ENCODE results near the gene RIBC1. TPM values are rescaled to one million over a fixed set of nuclear protein-coding genes. Genes with fewer than 3 reads are reported as not detected.
"Not testable (repeated sequence)": the region's sequence is repeated elsewhere in the genome, so short reads cannot be mapped to it uniquely, and the experiment has no call there.

RIBC1 gene
- total RNA-seq, 2 donors from 2014 or later: 0.46 to 1.8 TPM

DNA sequence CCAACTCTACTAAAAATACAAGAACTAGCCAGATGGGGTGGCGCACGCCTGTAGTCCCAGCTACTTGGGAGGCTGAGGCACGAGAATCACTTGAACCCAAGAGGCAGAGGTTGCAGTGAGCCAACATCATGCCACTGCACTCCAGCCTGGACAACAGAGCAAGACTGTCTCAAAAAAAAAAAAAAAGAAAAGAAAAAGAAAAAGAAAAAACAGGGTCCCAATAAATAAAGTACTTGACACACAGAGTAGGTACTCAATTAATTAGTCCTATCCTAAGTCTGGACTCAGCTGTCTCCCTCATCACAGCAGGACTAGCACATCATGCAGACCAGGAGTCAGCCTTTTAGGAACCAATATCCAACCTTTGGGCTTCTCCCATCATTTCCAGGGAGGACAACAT, 2.3 kb upstream of the RIBC1 start:
- Mint-ChIP-seq H3K27ac (peak overlapping the region; percentile 81), H3K4me3 (peak overlapping the region; percentile 85 to 92), H3K36me3 (ENCODE audit: insufficient read depth in 2 of 2) (peaks cover 2 to 17% of the 10 kb centered on the region in 2 donors), H3K4me1 (ENCODE audit: low read depth) (peaks cover 45% of the 10 kb centered on the region)
- not testable (repeated sequence) for H3K27me3 Mint-ChIP-seq (ENCODE audit: low read depth); DNase-seq; H3K9me3 Mint-ChIP-seq; ATAC-seq (replicated peaks in 1 of 2)

GRCh38 chrX:53421125-53421524, 1.5 kb upstream of the RIBC1 start:
- Mint-ChIP-seq H3K9me3 (no peaks in the 10 kb centered on the region), H3K27me3 (ENCODE audit: low read depth) (no peaks in the 10 kb centered on the region), H3K27ac (peak overlapping the region; percentile 81), H3K4me3 (peak overlapping the region; percentile 85 to 92), H3K4me1 (ENCODE audit: low read depth) (peaks cover 45% of the 10 kb centered on the region), H3K36me3 (ENCODE audit: insufficient read depth in 2 of 2) (peaks cover 2 to 17% of the 10 kb centered on the region in 2 donors)
- no peak for DNase-seq
- no peak for ATAC-seq (replicated peaks in 1 of 2)

DNA sequence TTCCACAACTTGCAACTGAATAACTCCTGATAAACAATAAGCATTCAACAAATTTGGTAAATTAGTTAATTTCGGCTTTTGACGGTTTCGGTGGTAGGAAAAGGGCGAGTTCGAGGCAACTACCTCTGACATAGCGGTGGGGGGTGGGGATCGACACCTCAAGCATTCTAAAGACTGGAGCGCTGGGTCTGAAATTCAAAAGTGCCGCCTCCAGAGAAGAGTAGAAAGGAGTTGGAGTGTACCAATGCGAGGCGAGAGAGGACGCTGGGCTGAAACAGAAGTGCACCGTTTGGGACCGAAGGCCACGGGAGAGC, 944 bp upstream of the RIBC1 start:
- Mint-ChIP-seq H3K9me3 (no peaks in the 10 kb centered on the region), H3K36me3 (ENCODE audit: insufficient read depth in 2 of 2) (peaks cover 2 to 17% of the 10 kb centered on the region in 2 donors), H3K4me3 (peak overlapping the region; percentile 85 to 92), H3K4me1 (ENCODE audit: low read depth) (peaks cover 45% of the 10 kb centered on the region), H3K27ac (peak overlapping the region; percentile 81), H3K27me3 (ENCODE audit: low read depth) (no peaks in the 10 kb centered on the region)
- no peak for DNase-seq
- peak; percentile 20 to 25 for ATAC-seq (replicated peaks in 1 of 2)

DNA sequence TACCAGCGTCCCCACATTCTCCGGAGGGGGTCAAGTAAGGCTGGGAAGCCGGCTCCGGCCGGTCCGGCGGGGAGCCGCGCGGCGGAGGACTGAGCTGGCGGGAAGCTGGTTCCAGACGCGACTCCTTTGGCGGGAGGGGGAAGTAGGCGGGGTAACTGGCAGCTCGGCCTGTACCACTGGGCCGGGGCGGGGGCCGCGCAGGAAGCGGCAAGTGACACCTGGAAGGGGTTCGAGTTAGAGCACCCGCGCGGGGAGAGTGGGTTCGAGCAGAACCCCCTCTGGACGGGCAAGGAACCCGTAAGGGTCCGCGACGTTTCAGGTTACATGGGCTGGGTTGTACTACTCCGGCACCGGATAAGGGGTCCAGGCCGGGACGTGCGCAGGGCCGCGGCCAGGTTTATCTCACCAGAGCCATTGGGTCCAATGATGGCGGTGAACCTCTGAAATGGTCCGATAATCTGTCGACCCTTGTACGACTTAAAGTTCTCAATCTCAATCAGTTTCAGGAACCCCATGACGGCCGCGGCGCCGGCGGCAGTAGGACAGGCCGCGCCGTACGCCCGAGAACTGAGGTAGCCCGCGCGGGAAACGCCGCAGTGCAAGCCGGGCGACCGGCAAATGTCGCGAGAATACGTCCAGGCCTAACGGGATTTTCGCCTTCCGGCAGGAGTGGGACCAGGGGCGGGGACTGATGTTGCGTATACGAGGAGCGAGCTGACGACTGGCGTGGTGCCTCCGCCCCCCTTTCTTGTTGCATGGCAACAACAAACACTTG, 400 bp upstream of the RIBC1 start, which contains the start of gene SMC1A:
Gene SMC1A (minus strand): TSS at position 569 of the 775 bp plus-strand sequence. CDS start 54 bp downstream, at position 515.
- ATAC-seq (replicated peaks in 1 of 2): peak; percentile 92
- DNase-seq: peak; percentile 93 to 99
- Mint-ChIP-seq H3K27ac (peak within 1 kb of the TSS; percentile 81), H3K4me1 (ENCODE audit: low read depth) (peaks cover 45% of the 10 kb centered on the region), H3K4me3 (peak within 1 kb of the TSS; percentile 85 to 92), H3K27me3 (ENCODE audit: low read depth) (no peaks in the 10 kb centered on the region), H3K9me3 (no peaks in the 10 kb centered on the region), H3K36me3 (ENCODE audit: insufficient read depth in 2 of 2) (peaks cover 2 to 16% of the 10 kb centered on the region in 2 donors)

DNA sequence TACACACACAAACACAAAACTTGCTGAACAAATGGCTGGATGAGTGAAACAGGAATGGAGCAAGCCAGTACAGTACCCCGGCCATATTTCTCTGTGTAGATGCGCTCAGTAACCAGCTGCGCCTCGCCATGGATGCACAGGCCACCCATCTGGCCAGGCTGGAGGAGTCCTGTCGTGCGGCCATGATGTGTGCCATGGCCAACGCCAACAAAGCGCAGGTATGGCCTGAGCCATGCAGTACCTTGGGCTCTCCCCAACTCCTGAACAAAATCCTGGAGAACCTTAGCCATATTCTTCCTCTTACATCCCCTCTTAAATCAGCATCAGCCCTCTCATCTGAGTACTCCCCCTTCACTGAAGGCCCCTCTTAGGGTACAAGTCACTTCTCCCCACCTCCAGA, 7.1 kb downstream of the RIBC1 start:
- peaks cover 11% of the 10 kb centered on the region for H3K4me1 Mint-ChIP-seq (ENCODE audit: low read depth)
- H3K36me3 Mint-ChIP-seq (ENCODE audit: insufficient read depth in 2 of 2): peaks cover 2 to 10% of the 10 kb centered on the region in 2 donors
- H3K27me3 Mint-ChIP-seq (ENCODE audit: low read depth): no peaks in the 10 kb centered on the region
- no peak overlapping the region for H3K4me3 Mint-ChIP-seq
- H3K27ac Mint-ChIP-seq: peak overlapping the region; percentile 76
- ATAC-seq (replicated peaks in 1 of 2): no peak
- DNase-seq: no peak
- no peaks in the 10 kb centered on the region for H3K9me3 Mint-ChIP-seq

DNA sequence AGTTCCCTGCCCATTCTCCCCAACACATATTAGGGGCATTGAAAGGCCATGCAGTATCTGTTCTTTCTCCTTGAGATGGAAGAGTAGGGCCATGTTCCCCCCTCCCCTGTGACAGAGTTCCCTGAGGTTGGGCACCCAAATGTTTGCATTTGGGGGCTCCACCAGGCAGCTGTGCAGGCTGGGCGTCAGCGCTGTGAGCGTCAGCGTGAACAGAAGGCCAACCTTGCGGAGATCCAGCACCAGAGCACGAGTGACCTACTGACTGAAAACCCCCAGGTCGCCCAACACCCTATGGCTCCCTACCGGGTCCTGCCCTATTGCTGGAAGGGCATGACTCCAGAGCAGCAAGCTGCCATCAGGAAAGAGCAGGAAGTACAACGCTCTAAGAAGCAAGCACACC, 7.6 kb downstream of the RIBC1 start:
- peaks cover 2 to 10% of the 10 kb centered on the region in 2 donors for H3K36me3 Mint-ChIP-seq (ENCODE audit: insufficient read depth in 2 of 2)
- ATAC-seq (replicated peaks in 1 of 2): no peak
- no peak for DNase-seq
- peaks cover 14% of the 10 kb centered on the region for H3K4me1 Mint-ChIP-seq (ENCODE audit: low read depth)
- H3K4me3 Mint-ChIP-seq: no peak overlapping the region
- no peaks in the 10 kb centered on the region for H3K9me3 Mint-ChIP-seq
- H3K27me3 Mint-ChIP-seq (ENCODE audit: low read depth): no peaks in the 10 kb centered on the region
- peak overlapping the region; percentile 76 for H3K27ac Mint-ChIP-seq

DNA sequence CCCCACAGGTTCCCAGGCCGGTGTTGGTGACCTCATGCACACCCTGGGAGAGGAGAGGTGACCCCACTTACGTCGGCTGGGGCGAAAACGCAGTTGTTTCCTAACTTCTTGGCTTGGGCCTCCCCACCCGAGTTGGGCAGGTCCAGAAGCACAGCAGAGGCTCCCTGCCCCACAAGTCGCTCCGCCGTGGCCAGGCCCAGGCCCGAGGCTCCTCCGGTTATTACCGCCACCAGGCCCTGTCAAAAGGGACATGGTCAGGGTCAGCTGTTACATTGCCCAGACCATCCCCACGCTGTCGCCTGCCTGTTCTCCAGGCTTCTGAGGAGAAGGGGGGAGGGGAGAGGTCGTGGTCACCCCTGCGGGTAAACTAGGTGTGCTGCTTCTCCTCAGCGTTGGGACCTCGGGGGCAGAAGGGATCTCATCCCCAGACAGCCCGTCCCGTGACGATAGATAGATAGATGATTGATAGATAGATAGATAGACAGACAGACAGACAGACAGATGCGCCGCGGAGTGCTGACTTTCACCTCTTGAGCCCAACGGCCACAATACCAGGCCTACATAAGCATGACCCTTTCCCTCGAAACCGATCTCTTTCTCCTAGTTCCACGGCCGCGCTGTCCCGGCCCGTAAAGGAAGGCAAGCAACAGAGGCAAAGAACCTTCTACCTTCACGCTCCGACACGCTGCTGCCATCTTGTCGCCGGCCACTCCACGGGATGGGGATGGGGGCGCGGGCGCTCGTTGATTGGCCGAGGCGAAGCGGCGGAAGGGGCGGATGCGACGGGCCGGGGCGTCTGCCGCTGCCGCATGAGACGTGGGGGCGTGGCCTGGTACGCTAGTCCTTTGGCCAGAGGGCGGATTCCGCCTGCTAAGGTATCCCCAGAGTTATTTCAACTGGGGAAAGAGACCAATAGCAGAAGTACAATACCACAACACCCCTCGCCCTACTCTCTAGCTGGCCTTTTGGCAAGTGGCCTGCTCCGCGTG, 11.3 kb downstream of the RIBC1 start, which contains the start of gene HSD17B10:
Gene HSD17B10 (minus strand): TSS at position 720 of the 989 bp plus-strand sequence. CDS start 25 bp downstream, at position 695.
- H3K36me3 Mint-ChIP-seq (ENCODE audit: insufficient read depth in 2 of 2): peaks cover 2 to 10% of the 10 kb centered on the region in 2 donors
- H3K27me3 Mint-ChIP-seq (ENCODE audit: low read depth): peaks cover 6% of the 10 kb centered on the region
- no peaks in the 10 kb centered on the region for H3K9me3 Mint-ChIP-seq
- DNase-seq: peak; percentile 90 to 94
- peak; percentile 97 for ATAC-seq (replicated peaks in 1 of 2)
- H3K4me1 Mint-ChIP-seq (ENCODE audit: low read depth): peaks cover 36% of the 10 kb centered on the region
- H3K4me3 Mint-ChIP-seq: peak within 1 kb of the TSS; percentile 93 to 95
- H3K27ac Mint-ChIP-seq: peak within 1 kb of the TSS; percentile 90

- Mint-ChIP-seq H3K27ac (no peak overlapping the region), H3K27me3 (ENCODE audit: low read depth) (peaks cover 21% of the 10 kb centered on the region), H3K4me1 (ENCODE audit: low read depth) (peaks cover 48% of the 10 kb centered on the region), H3K36me3 (ENCODE audit: insufficient read depth in 2 of 2) (peaks cover 2 to 4% of the 10 kb centered on the region in 2 donors), H3K4me3 (peak overlapping the region; percentile 15 to 41), H3K9me3 (no peaks in the 10 kb centered on the region)
- ATAC-seq (replicated peaks in 1 of 2) (peak; percentile 62 to 66), DNase-seq (peak; percentile 65 to 74)
Observed at GRCh38 chrX:53435997-53436396, 13.3 kb downstream of the RIBC1 start.

- DNase-seq (no peak), ATAC-seq (replicated peaks in 1 of 2) (no peak)
- H3K4me3 Mint-ChIP-seq: peak overlapping the region in 1 of 2 donors; percentile 37
- H3K27me3 Mint-ChIP-seq (ENCODE audit: low read depth): peaks cover 21% of the 10 kb centered on the region
- H3K4me1 Mint-ChIP-seq (ENCODE audit: low read depth): peaks cover 53% of the 10 kb centered on the region
- no peak overlapping the region for H3K27ac Mint-ChIP-seq
- peaks cover 2 to 4% of the 10 kb centered on the region in 2 donors for H3K36me3 Mint-ChIP-seq (ENCODE audit: insufficient read depth in 2 of 2)
- no peaks in the 10 kb centered on the region for H3K9me3 Mint-ChIP-seq
Observed at GRCh38 chrX:53437206-53437605, 14.5 kb downstream of the RIBC1 start.

- no peaks in the 10 kb centered on the region for H3K9me3 Mint-ChIP-seq
- DNase-seq: no peak
- peaks cover 21% of the 10 kb centered on the region for H3K27me3 Mint-ChIP-seq (ENCODE audit: low read depth)
- no peak for ATAC-seq (replicated peaks in 1 of 2)
- H3K27ac Mint-ChIP-seq: no peak overlapping the region
- H3K4me1 Mint-ChIP-seq (ENCODE audit: low read depth): peaks cover 51% of the 10 kb centered on the region
- H3K4me3 Mint-ChIP-seq: peak overlapping the region in 1 of 2 donors; percentile 53
- H3K36me3 Mint-ChIP-seq (ENCODE audit: insufficient read depth in 2 of 2): peaks cover 1 to 2% of the 10 kb centered on the region in 2 donors
Observed at GRCh38 chrX:53438174-53438831, 15.6 kb downstream of the RIBC1 start.

- Mint-ChIP-seq H3K27me3 (ENCODE audit: low read depth) (peaks cover 21% of the 10 kb centered on the region), H3K4me3 (peak overlapping the region in 1 of 2 donors; percentile 53), H3K27ac (no peak overlapping the region), H3K36me3 (ENCODE audit: insufficient read depth in 2 of 2) (peaks cover 1 to 2% of the 10 kb centered on the region in 2 donors), H3K9me3 (no peaks in the 10 kb centered on the region), H3K4me1 (ENCODE audit: low read depth) (peaks cover 46% of the 10 kb centered on the region)
- DNase-seq: no peak
- ATAC-seq (replicated peaks in 1 of 2): no peak
Observed at GRCh38 chrX:53438832-53439230, 16.2 kb downstream of the RIBC1 start.

DNA sequence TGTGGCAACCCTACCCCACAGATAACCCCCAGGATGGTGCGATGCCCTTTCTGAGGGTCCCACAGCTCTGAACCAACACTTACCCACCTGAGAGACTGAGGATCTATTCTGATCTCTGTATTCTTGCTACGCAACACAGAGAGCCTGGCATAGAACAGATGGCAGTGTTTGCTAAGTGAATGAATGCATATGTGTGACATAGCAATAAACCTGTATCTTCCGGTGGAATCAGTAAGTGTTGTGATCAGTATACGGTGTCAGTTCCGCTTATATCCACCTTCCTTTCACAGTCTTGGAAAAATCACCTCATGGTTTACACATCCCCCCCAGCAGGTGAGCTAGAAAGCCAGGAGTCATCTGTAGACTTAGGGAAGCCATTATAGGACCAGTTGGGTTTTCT, 17.4 kb downstream of the RIBC1 start:
- Mint-ChIP-seq H3K27ac (no peak overlapping the region), H3K27me3 (ENCODE audit: low read depth) (peaks cover 21% of the 10 kb centered on the region), H3K36me3 (ENCODE audit: insufficient read depth in 2 of 2) (no peaks in the 10 kb centered on the region), H3K9me3 (no peaks in the 10 kb centered on the region), H3K4me3 (peak overlapping the region; percentile 88 to 95), H3K4me1 (ENCODE audit: low read depth) (peaks cover 39% of the 10 kb centered on the region)
- ATAC-seq (replicated peaks in 1 of 2) (no peak), DNase-seq (no peak)
